GM12872 (cell line): ENCODE data around the gene AFF1.

ENCODE experiments used
- TF ChIP-seq, protein P1 (sequence below): IDR thresholded peaks from 3 replicates; pipeline ENCODE4 v1.5.1; 2011; ENCODE audit warnings: low read depth, mild to moderate bottlenecking, low read length, moderate library complexity; ENCODE audit not compliant: insufficient read depth

AFF1 gene

DNA sequence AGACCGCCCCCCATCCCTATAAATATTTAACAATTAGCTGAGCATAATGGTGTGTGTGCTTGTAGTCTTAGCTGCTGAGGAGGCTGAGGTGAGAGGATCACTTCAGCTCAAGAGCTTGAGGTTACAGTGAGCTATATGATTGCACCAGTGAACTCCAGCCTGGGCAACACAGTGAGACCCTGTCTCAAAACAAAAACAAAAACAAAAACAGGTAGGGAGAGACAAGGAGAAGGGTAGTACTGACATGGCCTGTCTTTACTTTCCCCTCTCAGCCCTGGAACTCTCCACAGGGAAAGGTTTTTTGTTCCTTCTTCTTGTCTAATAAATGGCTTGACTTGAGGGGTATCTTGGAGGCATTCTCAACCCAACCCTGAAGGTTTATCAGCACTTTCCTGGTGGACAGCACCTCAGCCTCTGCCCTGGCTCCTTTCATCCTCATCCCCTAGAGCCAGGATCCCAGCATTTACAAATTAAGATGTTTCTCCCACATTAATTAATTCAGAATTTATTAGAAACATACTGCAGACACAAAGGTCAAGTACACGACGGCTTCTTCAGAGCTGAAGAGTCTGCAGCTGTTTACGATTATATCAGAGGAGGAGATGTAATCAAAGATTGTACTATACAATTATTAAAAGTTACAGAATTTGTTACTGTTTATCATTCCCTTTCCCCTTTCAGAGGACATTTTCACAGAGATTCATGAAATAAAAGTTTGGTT is 131.8 kb downstream of the AFF1 start:
- TF ChIP-seq, protein P1, sequence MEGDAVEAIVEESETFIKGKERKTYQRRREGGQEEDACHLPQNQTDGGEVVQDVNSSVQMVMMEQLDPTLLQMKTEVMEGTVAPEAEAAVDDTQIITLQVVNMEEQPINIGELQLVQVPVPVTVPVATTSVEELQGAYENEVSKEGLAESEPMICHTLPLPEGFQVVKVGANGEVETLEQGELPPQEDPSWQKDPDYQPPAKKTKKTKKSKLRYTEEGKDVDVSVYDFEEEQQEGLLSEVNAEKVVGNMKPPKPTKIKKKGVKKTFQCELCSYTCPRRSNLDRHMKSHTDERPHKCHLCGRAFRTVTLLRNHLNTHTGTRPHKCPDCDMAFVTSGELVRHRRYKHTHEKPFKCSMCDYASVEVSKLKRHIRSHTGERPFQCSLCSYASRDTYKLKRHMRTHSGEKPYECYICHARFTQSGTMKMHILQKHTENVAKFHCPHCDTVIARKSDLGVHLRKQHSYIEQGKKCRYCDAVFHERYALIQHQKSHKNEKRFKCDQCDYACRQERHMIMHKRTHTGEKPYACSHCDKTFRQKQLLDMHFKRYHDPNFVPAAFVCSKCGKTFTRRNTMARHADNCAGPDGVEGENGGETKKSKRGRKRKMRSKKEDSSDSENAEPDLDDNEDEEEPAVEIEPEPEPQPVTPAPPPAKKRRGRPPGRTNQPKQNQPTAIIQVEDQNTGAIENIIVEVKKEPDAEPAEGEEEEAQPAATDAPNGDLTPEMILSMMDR = no peak

DNA sequence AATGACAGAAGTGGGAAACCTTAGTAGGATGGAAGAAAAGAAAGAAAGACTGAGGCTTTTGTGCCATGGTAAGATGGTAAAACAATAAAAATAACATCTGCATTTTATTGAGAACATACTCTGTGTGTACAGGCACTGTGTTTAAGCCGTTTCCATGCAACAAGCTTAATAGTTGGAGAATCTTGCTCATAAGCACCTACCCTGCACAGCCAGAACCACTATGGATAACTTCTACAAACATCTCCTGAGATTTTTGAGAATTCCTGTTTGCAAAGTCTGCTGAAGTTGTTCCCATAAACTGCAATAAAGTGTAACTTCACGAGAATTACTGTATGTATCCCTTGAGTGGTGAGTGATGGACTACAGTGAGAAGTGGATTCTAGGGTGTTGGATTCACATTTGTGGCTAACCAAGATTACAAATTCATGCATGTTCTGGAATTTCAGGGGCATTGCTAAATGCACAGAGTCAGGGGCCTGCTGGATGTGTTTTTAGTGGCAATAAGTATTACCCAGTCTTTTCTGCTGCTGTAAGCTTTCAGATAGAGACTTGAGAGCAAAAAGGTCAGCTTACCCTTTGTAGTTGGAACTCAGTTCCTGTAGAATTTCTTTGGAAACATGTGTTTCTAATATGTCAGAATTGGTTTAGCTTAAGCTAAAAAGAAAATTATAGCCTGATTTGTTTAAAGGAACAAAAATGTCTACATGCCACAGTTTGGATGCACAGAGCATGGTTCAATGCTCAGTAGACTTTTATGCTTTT is 132.5 kb downstream of the AFF1 start:
- TF ChIP-seq, protein P1 = no peak

DNA sequence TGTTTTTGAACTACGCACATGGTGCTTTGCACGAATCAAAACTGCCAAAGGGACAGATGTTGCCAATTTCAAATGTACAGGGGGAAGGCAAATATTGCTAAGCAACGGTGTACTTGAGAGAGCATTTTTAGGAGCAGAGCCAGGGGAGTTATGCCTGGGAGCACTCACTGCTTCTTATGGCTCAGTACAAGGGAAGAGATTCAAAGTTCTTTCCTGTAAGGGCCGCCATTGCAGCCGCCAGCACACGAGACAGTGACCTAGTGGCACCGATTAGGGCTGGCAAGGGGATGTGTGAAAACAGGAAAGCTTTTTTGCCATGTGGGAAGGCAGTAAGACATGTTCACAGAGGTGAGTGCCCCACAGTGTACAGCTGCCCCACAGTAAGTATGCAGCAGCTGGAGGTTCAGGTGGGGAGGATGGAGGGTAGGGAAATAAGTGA is 133.8 kb downstream of the AFF1 start:
- TF ChIP-seq, protein P1 = no peak

DNA sequence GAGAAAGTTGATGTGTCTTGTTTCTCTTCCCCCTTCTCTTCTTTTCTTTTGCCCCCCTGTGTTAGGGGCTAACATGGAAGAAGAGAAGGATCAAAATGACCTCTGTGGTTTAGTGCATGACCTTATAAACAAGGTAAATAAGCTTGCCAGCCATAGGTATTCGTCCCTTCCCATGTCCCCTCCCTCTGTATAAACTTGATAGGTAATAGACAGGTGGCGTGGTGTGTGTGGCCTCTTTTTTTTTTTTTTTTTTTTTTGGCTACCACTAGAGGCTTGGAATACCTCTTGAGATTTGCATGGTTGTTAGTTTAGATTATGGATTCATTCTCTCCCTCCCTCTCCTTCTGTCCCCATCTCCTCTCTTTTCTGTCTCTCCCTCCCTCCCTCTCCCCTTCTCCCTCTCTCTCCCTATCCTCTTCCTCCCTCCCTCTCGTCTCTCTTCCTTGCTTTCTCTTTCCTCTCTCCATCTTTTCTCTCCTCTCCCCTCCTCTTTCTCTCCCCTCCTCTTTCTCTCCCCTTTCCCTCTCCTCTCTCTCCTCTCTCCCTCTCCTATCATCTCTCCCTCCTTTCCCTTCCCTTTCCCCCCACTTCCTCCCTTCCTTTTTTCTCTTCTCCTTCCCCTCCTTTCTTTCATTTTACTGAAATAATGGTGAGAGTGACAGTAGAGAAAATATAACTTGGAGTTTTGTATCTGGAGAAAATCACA is 134.4 kb downstream of the AFF1 start:
- TF ChIP-seq, protein P1 = no peak

DNA sequence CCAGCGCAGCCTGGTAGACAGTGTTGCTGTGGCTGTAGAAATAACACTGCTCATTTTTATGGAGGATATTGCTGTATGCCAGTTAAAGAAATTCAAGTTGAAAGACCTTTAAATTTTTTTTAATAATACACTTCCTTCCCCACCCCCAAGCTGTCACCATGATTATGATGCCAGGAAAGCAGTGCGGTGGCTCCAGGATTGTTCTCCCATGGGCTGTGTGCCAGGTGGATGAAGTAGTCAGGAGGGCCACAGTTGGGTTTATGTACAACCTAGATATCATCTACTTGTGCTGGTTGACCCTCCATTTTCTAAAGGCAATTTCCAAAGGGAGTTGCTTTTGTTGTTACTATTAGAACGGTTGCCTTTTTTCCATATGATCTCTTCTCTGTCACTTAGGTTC is 136.6 kb downstream of the AFF1 start:
- TF ChIP-seq, protein P1 = no peak

DNA sequence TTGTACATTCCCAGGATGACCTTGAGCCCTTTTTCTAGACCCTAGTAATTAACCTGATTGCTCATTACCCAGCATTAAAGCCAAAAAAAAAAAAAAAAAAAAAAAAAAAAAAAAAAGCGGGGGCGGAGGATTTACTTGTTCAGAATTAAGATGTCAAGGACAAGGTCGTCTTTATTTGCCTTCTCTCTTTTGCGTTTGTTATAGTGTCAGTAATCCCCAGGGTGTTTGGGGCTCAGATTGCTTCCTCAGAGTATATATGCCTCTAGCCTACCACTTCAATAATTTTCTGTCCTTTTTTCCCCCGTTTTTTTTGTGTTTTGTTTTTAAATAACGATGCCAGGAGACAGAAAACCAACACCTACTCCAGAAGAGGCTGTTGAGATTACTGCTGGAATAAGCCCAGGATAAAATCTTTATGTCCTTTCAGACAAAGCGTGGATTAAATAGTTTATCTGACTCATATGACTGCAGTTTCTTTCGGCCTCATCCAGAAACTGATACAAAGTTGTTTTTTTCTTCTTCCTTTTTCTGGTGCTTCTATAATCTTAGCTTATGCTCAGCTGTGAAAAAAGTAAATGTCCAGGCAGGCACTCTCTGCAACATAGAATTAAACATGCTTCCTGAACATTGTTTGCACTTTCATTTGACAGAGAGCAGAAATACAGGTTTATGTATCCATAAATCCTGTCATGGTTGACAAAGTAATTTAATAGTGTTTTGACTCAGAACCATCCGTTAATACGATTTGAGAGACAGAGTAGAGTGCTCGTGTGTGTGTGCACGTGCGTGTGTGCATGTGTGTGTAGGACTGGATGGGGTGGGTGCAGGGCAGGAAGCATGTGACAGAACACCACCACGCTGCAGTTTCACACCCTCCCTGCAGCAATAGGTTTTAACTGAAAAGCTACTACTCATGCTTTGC is 138.6 kb downstream of the AFF1 start:
- TF ChIP-seq, protein P1 = no peak

DNA sequence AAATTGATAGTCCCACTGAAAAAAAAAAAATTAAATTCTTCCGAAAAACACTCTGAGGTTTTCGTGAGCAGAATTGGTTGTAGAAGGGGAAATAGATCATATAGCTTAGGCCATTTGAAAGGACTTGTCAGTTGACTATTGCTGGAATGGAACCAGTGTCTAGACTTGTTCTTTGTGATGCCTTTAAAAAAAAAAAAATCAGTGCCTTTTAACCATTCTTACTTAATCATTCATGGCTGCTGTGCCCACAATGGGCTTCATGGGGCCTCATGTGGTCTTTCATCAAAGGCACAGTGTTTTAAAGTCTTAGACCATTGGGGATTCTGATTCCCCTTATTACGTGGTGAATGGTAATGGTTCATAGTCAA is 139.3 kb downstream of the AFF1 start:
- TF ChIP-seq, protein P1 = no peak
